HepG2 (cell line): ENCODE measurements around the gene NT5C3B. TPM values are rescaled to one million over a fixed set of nuclear protein-coding genes. Genes with fewer than 3 reads are reported as not detected.

Experiments
- ADNP ChIP-seq: sonication (generic); formaldehyde crosslinking; IDR thresholded peaks from 2 replicates; pipeline ENCODE4 v1.4.0; 2020; ENCODE audit warnings: missing genetic modification reagents
- FOXK1 ChIP-seq: sonication (generic); formaldehyde crosslinking; IDR thresholded peaks from 2 replicates; pipeline ENCODE4 v1.4.0; 2020; ENCODE audit warnings: low read depth, missing genetic modification reagents, borderline replicate concordance
- HNRNPL ChIP-seq: fragments of 200-400 bp; formaldehyde crosslinking; IDR thresholded peaks from 2 replicates; pipeline ENCODE4 v1.6.1; 2017; ENCODE audit warnings: mild to moderate bottlenecking, low read depth, low read length
- KMT2A ChIP-seq: sonication (generic); formaldehyde crosslinking; IDR thresholded peaks from 2 replicates; pipeline ENCODE4 v1.4.0; 2020; ENCODE audit warnings: missing genetic modification reagents
- NFKB2 ChIP-seq: sonication (generic); formaldehyde crosslinking; IDR thresholded peaks from 2 replicates; pipeline ENCODE4 v1.4.0; 2020; ENCODE audit warnings: missing genetic modification reagents, borderline replicate concordance
- PAX8 ChIP-seq: sonication (generic); formaldehyde crosslinking; IDR thresholded peaks from 2 replicates; pipeline ENCODE4 v1.8.0; 2022; ENCODE audit warnings: mild to moderate bottlenecking, missing genetic modification reagents, borderline replicate concordance
- SAP130 ChIP-seq: IDR thresholded peaks from 2 replicates; pipeline ENCODE4 v1.6.1; 2016; ENCODE audit warnings: low read depth
- STAG1 ChIP-seq: sonication (generic); formaldehyde crosslinking; IDR thresholded peaks from 2 replicates; pipeline ENCODE4 v1.4.0; 2020; ENCODE audit warnings: missing genetic modification reagents
- TEAD3 ChIP-seq: optimal IDR thresholded peaks from 2 replicates; pipeline ENCODE3; 2016; ENCODE audit warnings: borderline replicate concordance
- ZBED4 ChIP-seq: sonication (generic); formaldehyde crosslinking; IDR thresholded peaks from 2 replicates; pipeline ENCODE4 v1.4.0; 2020; ENCODE audit warnings: missing genetic modification reagents, borderline replicate concordance
- ZNF142 ChIP-seq: sonication (generic); formaldehyde crosslinking; IDR thresholded peaks from 2 replicates; pipeline ENCODE4 v1.4.0; 2020; ENCODE audit warnings: missing genetic modification reagents
- polyA plus RNA-seq, 8 experiments: library from polyadenylated mRNA; depleted of rRNA in 3 of 8; stranded (reverse) in 7 of 8; unstranded in 1 of 8; fragments of >200 nt; fragmentation: Illumina TruSeq in 4 of 8; extraction: Trizol in 4 of 8; gene quantifications; 2 replicates each; pipeline versions ENCODE4 v1.2.1 to v1.2.3, GENCODE V29; 2011 to 2016; ENCODE audit warnings: low read depth in 4 of 8, missing spikeins in 1 of 8, mixed read lengths in 1 of 8; ENCODE audit not compliant: insufficient read depth in 1 of 8
- total RNA-seq, 5 experiments: library from RNA; depleted of rRNA; stranded (reverse); fragments of >200 nt; fragmentation: Illumina TruSeq; extraction: Trizol; gene quantifications; 2 replicates each; pipeline ENCODE4 v1.2.3, GENCODE V29; 2016; ENCODE audit warnings: low read depth in 1 of 5
- TF ChIP-seq, protein P1 (sequence below): sonication (generic); formaldehyde crosslinking; IDR thresholded peaks from 2 replicates; pipeline ENCODE4 v1.8.1; 2022; ENCODE audit warnings: low read depth, mild to moderate bottlenecking, missing genetic modification reagents
- TF ChIP-seq, protein P2 (sequence below): sonication (generic); formaldehyde crosslinking; IDR thresholded peaks from 2 replicates; pipeline ENCODE4 v1.5.1; 2020; ENCODE audit warnings: mild to moderate bottlenecking, missing genetic modification reagents

NT5C3B gene
- total and polyA plus RNA-seq, 2 of the 13 experiments (the other 11 are each of a cell fraction or from before 2014, with no cell fraction given) = 104 to 126 TPM

GRCh38 chr17:41835800-41836549 is at the start of gene NT5C3B (continued):
- TF ChIP-seq ZBED4 (CRISPR knock-in tag) (no peak), NFKB2 (CRISPR knock-in tag) (peak; percentile 64), FOXK1 (CRISPR knock-in tag) (no peak), STAG1 (CRISPR knock-in tag) (no peak), HNRNPL (no peak), PAX8 (no peak), ZNF142 (no peak; the same call in none of the 2 replicates), ADNP (no peak), SAP130 (CRISPR knock-in tag) (peak; percentile 70), KMT2A (peak; percentile 37; the same call in 1 of the 2 replicates), TEAD3 (CRISPR knock-in tag) (no peak)
- TF ChIP-seq, protein P1, sequence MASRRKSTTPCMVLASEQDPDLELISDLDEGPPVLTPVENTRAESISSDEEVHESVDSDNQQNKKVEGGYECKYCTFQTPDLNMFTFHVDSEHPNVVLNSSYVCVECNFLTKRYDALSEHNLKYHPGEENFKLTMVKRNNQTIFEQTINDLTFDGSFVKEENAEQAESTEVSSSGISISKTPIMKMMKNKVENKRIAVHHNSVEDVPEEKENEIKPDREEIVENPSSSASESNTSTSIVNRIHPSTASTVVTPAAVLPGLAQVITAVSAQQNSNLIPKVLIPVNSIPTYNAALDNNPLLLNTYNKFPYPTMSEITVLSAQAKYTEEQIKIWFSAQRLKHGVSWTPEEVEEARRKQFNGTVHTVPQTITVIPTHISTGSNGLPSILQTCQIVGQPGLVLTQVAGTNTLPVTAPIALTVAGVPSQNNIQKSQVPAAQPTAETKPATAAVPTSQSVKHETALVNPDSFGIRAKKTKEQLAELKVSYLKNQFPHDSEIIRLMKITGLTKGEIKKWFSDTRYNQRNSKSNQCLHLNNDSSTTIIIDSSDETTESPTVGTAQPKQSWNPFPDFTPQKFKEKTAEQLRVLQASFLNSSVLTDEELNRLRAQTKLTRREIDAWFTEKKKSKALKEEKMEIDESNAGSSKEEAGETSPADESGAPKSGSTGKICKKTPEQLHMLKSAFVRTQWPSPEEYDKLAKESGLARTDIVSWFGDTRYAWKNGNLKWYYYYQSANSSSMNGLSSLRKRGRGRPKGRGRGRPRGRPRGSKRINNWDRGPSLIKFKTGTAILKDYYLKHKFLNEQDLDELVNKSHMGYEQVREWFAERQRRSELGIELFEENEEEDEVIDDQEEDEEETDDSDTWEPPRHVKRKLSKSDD (CRISPR knock-in tag) = no peak
- TF ChIP-seq, protein P2, sequence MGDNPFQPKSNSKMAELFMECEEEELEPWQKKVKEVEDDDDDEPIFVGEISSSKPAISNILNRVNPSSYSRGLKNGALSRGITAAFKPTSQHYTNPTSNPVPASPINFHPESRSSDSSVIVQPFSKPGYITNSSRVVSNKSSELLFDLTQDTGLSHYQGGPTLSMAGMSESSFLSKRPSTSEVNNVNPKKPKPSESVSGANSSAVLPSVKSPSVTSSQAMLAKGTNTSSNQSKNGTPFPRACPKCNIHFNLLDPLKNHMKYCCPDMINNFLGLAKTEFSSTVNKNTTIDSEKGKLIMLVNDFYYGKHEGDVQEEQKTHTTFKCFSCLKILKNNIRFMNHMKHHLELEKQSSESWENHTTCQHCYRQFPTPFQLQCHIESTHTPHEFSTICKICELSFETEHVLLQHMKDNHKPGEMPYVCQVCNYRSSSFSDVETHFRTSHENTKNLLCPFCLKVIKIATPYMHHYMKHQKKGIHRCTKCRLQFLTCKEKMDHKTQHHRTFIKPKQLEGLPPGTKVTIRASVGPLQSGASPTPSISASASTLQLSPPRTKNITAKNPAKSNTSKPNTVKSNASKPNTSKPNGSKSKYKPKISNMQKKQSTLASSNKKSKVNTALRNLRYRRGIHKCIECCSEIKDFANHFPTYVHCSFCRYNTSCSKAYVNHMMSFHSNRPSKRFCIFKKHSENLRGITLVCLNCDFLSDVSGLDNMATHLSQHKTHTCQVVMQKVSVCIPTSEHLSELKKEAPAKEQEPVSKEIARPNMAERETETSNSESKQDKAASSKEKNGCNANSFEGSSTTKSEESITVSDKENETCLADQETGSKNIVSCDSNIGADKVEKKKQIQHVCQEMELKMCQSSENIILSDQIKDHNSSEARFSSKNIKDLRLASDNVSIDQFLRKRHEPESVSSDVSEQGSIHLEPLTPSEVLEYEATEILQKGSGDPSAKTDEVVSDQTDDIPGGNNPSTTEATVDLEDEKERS = no peak
